ENCODE measurements around the gene MCM10. TPM values are rescaled to one million over a fixed set of nuclear protein-coding genes. Genes with fewer than 3 reads are reported as not detected.

The MCM10 gene
- 1.2 and 8.9 TPM in 2 replicates for total RNA-seq

GRCh38 chr10:13160934-13161856, at the start of gene MCM10:
Gene MCM10, plus strand, starts transcription at chr10:13161558. Its CDS starts 2,645 bp downstream, at chr10:13164203.

GRCh38 chr10:13234172-13234571, 72.8 kb downstream of the MCM10 start, which contains the start of gene UCMA:
Gene UCMA, minus strand, starts transcription at chr10:13234374. Its CDS starts 116 bp downstream, at chr10:13234258.

Other genes starting within 250 kb of the MCM10 start
- 2.4 and 2.9 TPM in 2 replicates for gene CCDC3, start 159.8 kb upstream of the MCM10 start, total RNA-seq
- gene OPTN, start 61.4 kb upstream of the MCM10 start, total RNA-seq: 60.3 and 63.6 TPM in 2 replicates
- not detected in 2 replicates for gene UCMA, start 72.8 kb downstream of the MCM10 start, total RNA-seq
- gene PHYH, start 138.5 kb downstream of the MCM10 start, total RNA-seq: 20.3 and 23.0 TPM in 2 replicates
- gene SEPHS1, start 186.7 kb downstream of the MCM10 start, total RNA-seq: 30.2 and 36.3 TPM in 2 replicates

Measured in pericardium fibroblast (primary cell).